ENCODE data around the gene TXN. TPM values are rescaled to one million over a fixed set of nuclear protein-coding genes. Genes with fewer than 3 reads are reported as not detected.

Gene TXN
- total and polyA plus RNA-seq, 9 donors: 84.4 to 176 (median 117) TPM

DNA sequence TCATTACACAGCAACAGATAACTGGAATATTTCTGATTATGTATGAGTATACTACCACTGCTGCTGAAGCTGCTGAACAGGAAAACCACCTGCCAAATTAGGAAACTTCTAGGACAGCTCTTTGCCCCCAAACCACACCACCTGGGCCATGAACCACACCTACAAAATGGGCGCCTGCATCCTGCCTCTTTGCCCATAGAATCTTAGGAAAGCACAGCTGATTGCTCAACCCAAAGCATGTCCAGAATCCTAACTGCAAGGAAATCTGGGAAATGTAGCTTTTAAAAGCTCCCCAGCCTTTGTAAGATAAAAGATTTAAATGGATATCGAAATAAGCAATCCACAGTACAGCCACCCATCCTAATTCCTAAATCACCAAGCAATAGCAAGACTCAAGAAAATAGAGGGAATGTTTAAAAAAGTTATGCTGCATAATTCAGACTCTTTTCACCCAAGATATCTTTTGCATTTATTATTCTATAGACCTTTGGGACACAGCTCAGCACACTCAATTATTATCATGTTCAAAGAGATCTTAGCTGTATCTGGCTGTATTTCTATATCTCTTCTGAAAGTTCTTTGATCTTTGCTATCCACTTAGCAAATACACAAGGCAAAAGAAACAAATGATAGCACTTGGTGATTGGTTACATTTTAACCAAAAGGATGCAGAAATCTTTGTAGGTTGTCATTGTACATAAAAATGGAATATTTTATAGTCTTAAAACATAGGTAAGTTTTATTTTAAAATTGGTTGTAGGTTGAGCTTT, 41.5 kb downstream of the TXN start:
- no peaks in the 10 kb centered on the region for H3K4me1 ChIP-seq (ENCODE audit: insufficient read depth)
- TF ChIP-seq EP300 (IDR thresholded peaks at IDR 0.05): no peak
- no peak for DNase-seq
- H3K4me3 ChIP-seq: no peak overlapping the region
- H3K36me3 ChIP-seq: no peaks in the 10 kb centered on the region
- H3K27ac ChIP-seq: no peak overlapping the region
- WGBS, 3 donors: 84 to 89% (median 89%) methylated on average over 2 of the region's 2 CpGs
- H3K27me3 ChIP-seq: no peaks in the 10 kb centered on the region
- H3K9me3 ChIP-seq: no peaks in the 10 kb centered on the region
- intact Hi-C loops (cut with DNase I): loop anchor here in 2 of 4 donors (5.0 to 10.0 kb wide), 3 partner anchors 32 to 312 kb away; no protein-coding TSS in a partner anchor

DNA sequence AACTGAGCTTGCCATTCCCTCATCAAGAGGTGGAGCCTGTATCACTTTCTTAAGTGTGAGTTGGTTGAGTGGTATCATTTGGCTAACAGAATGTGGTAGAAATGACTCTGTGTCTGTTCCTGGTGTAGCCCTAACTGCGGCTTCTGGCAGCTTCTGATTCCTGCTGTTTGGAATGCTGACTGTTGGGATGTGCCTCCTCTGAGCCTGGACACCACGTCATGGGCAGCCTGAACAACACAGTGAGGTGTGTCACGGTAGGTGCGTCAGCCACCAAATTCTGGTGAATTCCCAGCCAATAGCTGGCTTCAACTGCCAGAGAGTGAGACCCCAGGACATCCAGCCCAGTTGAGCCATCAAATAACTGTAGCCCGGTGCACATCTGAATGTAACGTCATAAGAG, 42.2 kb downstream of the TXN start:
- no peaks in the 10 kb centered on the region for H3K27me3 ChIP-seq
- DNase-seq: no peak
- no peaks in the 10 kb centered on the region for H3K36me3 ChIP-seq
- TF ChIP-seq POLR2A (IDR thresholded peaks at IDR 0.05) (no peak), EP300 (IDR thresholded peaks at IDR 0.05) (no peak)
- TF ChIP-seq, protein P1, sequence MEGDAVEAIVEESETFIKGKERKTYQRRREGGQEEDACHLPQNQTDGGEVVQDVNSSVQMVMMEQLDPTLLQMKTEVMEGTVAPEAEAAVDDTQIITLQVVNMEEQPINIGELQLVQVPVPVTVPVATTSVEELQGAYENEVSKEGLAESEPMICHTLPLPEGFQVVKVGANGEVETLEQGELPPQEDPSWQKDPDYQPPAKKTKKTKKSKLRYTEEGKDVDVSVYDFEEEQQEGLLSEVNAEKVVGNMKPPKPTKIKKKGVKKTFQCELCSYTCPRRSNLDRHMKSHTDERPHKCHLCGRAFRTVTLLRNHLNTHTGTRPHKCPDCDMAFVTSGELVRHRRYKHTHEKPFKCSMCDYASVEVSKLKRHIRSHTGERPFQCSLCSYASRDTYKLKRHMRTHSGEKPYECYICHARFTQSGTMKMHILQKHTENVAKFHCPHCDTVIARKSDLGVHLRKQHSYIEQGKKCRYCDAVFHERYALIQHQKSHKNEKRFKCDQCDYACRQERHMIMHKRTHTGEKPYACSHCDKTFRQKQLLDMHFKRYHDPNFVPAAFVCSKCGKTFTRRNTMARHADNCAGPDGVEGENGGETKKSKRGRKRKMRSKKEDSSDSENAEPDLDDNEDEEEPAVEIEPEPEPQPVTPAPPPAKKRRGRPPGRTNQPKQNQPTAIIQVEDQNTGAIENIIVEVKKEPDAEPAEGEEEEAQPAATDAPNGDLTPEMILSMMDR (IDR thresholded peaks at IDR 0.05): no peak
- no peaks in the 10 kb centered on the region for H3K4me1 ChIP-seq (ENCODE audit: insufficient read depth)
- H3K9me3 ChIP-seq: no peaks in the 10 kb centered on the region
- H3K4me3 ChIP-seq: no peak overlapping the region
- no peak overlapping the region for H3K27ac ChIP-seq
- WGBS, 3 donors: 88 to 90% (median 89%) methylated on average over 6 of the region's 6 CpGs
- intact Hi-C loops (cut with DNase I): loop anchor here in 1 of 4 donors (10.0 kb wide), 1 partner anchor 309 kb away; no protein-coding TSS in a partner anchor

DNA sequence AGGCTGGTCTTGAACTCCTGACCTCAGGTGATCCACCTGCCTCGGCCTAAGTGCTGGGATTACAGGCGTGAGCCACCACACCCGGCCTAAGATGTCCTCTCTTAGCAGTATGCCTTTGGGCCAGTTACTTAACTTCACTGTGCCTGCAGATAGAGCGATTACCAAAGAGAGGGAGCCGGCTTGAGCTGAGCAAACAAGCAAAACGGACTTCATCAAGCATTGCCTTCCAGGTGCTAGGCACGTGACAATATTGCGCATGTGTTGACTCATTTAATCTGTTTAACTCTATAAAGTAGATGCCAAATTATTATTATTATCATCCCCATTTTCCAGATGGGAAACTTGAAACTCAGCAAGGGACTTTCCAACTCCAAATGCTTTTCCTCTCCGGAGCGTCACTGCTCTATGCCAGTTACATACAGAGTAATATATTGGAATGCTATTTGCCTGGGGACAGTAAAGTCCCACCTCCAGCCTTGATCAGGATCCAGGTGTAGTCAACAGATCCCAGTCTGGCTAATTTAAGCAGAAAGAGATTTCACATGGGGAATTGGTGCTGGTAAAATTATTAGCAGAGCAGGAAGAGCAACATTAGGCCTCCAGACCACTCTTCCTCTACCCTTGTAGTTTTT, 42.8 kb downstream of the TXN start:
- 94 to 96% (median 94%) methylated on average over 10 of the region's 10 CpGs for WGBS, 3 donors
- TF ChIP-seq, protein P1 (IDR thresholded peaks at IDR 0.05): no peak
- no peak for TF ChIP-seq POLR2A (IDR thresholded peaks at IDR 0.05)
- no peak for TF ChIP-seq EP300 (IDR thresholded peaks at IDR 0.05)
- Histone ChIP-seq H3K4me3 (no peak overlapping the region), H3K27me3 (no peaks in the 10 kb centered on the region), H3K27ac (no peak overlapping the region), H3K9me3 (no peaks in the 10 kb centered on the region), H3K36me3 (no peaks in the 10 kb centered on the region), H3K4me1 (ENCODE audit: insufficient read depth) (no peaks in the 10 kb centered on the region)
- no peak for DNase-seq
- intact Hi-C loops (cut with DNase I): loop anchor here in 1 of 4 donors (10.0 kb wide), 1 partner anchor 309 kb away; no protein-coding TSS in a partner anchor

GRCh38 chr9:110208031-110208430, 48.3 kb downstream of the TXN start, which contains the start of gene C9orf152:
TSS of gene C9orf152 (minus strand) at chr9:110208159. CDS start at chr9:110207579, 580 bp downstream.
- H3K4me1 ChIP-seq (ENCODE audit: insufficient read depth): no peaks in the 10 kb centered on the region
- no peak for DNase-seq
- WGBS, 3 donors: 73 to 86% (median 80%) methylated on average over 9 of the region's 9 CpGs
- intact Hi-C loops (cut with DNase I): no loop called here
- no peaks in the 10 kb centered on the region for H3K27me3 ChIP-seq
- H3K9me3 ChIP-seq: no peaks in the 10 kb centered on the region
- no peak within 1 kb of the TSS for H3K27ac ChIP-seq
- TF ChIP-seq, protein P1 (IDR thresholded peaks at IDR 0.05): no peak
- TF ChIP-seq POLR2A (IDR thresholded peaks at IDR 0.05) (no peak), EP300 (IDR thresholded peaks at IDR 0.05) (no peak)
- H3K36me3 ChIP-seq: no peaks in the 10 kb centered on the region
- H3K4me3 ChIP-seq: no peak within 1 kb of the TSS
